H9 (cell line): ENCODE data around the gene C1QTNF2. TPM values are rescaled to one million over a fixed set of nuclear protein-coding genes. Genes with fewer than 3 reads are reported as not detected.

Experiments used
- DNase-seq: peaks from one replicate; pipeline ENCODE4 v3.0.0-alpha.2; 2017
- H2AFZ ChIP-seq: one replicate; pipeline ENCODE4 v1.6.1; 2013; ENCODE audit warnings: mild to moderate bottlenecking, low read length, control low read depth, moderate library complexity
- H2AK5ac ChIP-seq: 2 replicates; pipeline ENCODE4 v1.6.1; 2013; ENCODE audit warnings: low read length, control low read depth, mixed read lengths; ENCODE audit not compliant: insufficient read length
- H2BK120ac ChIP-seq: one replicate; pipeline ENCODE4 v1.6.1; 2013; ENCODE audit warnings: low read depth, mild to moderate bottlenecking, low read length, control low read depth, inconsistent platforms; ENCODE audit not compliant: poor library complexity, severe bottlenecking
- H2BK12ac ChIP-seq: 2 replicates; pipeline ENCODE4 v1.6.1; 2013; ENCODE audit warnings: low read length, control low read depth, mixed read lengths, low read depth; ENCODE audit not compliant: insufficient read length
- H2BK15ac ChIP-seq: 2 replicates; pipeline ENCODE4 v1.6.1; 2013; ENCODE audit warnings: low read depth, low read length, control low read depth
- H2BK20ac ChIP-seq: one replicate; pipeline ENCODE4 v1.6.1; 2013; ENCODE audit warnings: low read depth, mild to moderate bottlenecking, low read length, control low read depth, inconsistent platforms; ENCODE audit not compliant: poor library complexity, severe bottlenecking
- H2BK5ac ChIP-seq: 2 replicates; pipeline ENCODE4 v1.6.1; 2013; ENCODE audit warnings: low read length, control low read depth, mixed read lengths; ENCODE audit not compliant: insufficient read length
- H3K14ac ChIP-seq: 2 replicates; pipeline ENCODE4 v1.6.1; 2013; ENCODE audit warnings: low read length, control low read depth; ENCODE audit not compliant: insufficient read depth
- H3K18ac ChIP-seq: 2 replicates; pipeline ENCODE4 v1.6.1; 2013; ENCODE audit warnings: low read depth, mild to moderate bottlenecking, mixed read lengths, low read length, control low read depth; ENCODE audit not compliant: insufficient read length
- H3K23ac ChIP-seq: 2 replicates; pipeline ENCODE4 v1.6.1; 2013; ENCODE audit warnings: low read length, control low read depth, mixed read lengths, low read depth; ENCODE audit not compliant: insufficient read length
- H3K23me2 ChIP-seq: 2 replicates; pipeline ENCODE4 v1.6.1; 2013; ENCODE audit warnings: low read depth, mild to moderate bottlenecking, mixed read lengths, low read length, control low read depth; ENCODE audit not compliant: insufficient read length, poor library complexity, severe bottlenecking
- H3K27ac ChIP-seq: 2 replicates; pipeline ENCODE4 v1.5.1; 2013; ENCODE audit warnings: low read length, control low read depth, mixed read lengths, low read depth; ENCODE audit not compliant: insufficient read length
- H3K27me3 ChIP-seq: 2 replicates; pipeline ENCODE4 v1.6.1; 2013; ENCODE audit warnings: low read length, control low read depth, inconsistent platforms; ENCODE audit not compliant: insufficient read depth
- H3K4ac ChIP-seq: 2 replicates; pipeline ENCODE4 v1.6.1; 2013; ENCODE audit warnings: low read depth, mild to moderate bottlenecking, control low read depth, inconsistent platforms, low read length, moderate library complexity
- H3K4me1 ChIP-seq: 2 replicates; pipeline ENCODE4 v1.6.1; 2013; ENCODE audit warnings: low read length, control low read depth, inconsistent platforms; ENCODE audit not compliant: insufficient read depth
- H3K4me2 ChIP-seq: 2 replicates; pipeline ENCODE4 v1.6.1; 2013; ENCODE audit warnings: low read length, control low read depth, mixed read lengths; ENCODE audit not compliant: insufficient read length, insufficient read depth
- H3K56ac ChIP-seq: 2 replicates; pipeline ENCODE4 v1.6.1; 2013; ENCODE audit warnings: low read depth, mild to moderate bottlenecking, mixed read lengths, low read length, control low read depth; ENCODE audit not compliant: insufficient read length
- H3K79me1 ChIP-seq: 2 replicates; pipeline ENCODE4 v1.6.1; 2013; ENCODE audit warnings: low read depth, mild to moderate bottlenecking, moderate library complexity, low read length, control low read depth, inconsistent platforms; ENCODE audit not compliant: insufficient read depth, poor library complexity, severe bottlenecking
- H3K79me2 ChIP-seq: 2 replicates; pipeline ENCODE4 v1.6.1; 2013; ENCODE audit warnings: low read length, control low read depth, inconsistent platforms; ENCODE audit not compliant: insufficient read depth
- H3K9ac ChIP-seq: 2 replicates; pipeline ENCODE4 v1.6.1; 2013; ENCODE audit warnings: low read length, control low read depth, mixed read lengths; ENCODE audit not compliant: insufficient read length; ENCODE audit errors: extremely low read depth
- H3K9me3 ChIP-seq: one replicate; pipeline ENCODE4 v1.6.1; 2013; ENCODE audit warnings: low read depth, low read length, inconsistent platforms; ENCODE audit not compliant: control insufficient read depth
- H3T11ph ChIP-seq: one replicate; pipeline ENCODE4 v1.6.1; 2013; ENCODE audit warnings: mild to moderate bottlenecking, low read length, control low read depth, inconsistent platforms
- H4K20me1 ChIP-seq: one replicate; pipeline ENCODE4 v1.6.1; 2013; ENCODE audit not compliant: control insufficient read depth, insufficient read length, insufficient read depth
- H4K5ac ChIP-seq: 2 replicates; pipeline ENCODE4 v1.6.1; 2013; ENCODE audit warnings: low read depth, mild to moderate bottlenecking, mixed read lengths, low read length, control low read depth; ENCODE audit not compliant: insufficient read length
- H4K8ac ChIP-seq: replicated peaks from 2 replicates; pipeline ENCODE4 v1.6.1; 2013; ENCODE audit warnings: low read length, control low read depth, mixed read lengths, low read depth; ENCODE audit not compliant: insufficient read length
- H4K91ac ChIP-seq: 2 replicates; pipeline ENCODE4 v1.6.1; 2013; ENCODE audit warnings: low read depth, mild to moderate bottlenecking, moderate library complexity, mixed read lengths, low read length, control low read depth; ENCODE audit not compliant: insufficient read length
- H3K27ac Mint-ChIP-seq, 3 experiments: 2 replicates in 2 of 3; 3 replicates in 1 of 3; pipeline ENCODE4 v1.8.0; 2020 to 2021; ENCODE audit warnings: mixed read lengths in 3 of 3, mild to moderate bottlenecking in 1 of 3, moderate library complexity in 1 of 3
- H3K27me3 Mint-ChIP-seq: 2 replicates; pipeline ENCODE4 v1.8.0; 2021; ENCODE audit warnings: low read depth, mild to moderate bottlenecking, moderate library complexity, mixed read lengths
- H3K36me3 Mint-ChIP-seq, 3 experiments: 2 replicates in 2 of 3; 3 replicates in 1 of 3; pipeline ENCODE4 v1.8.0; 2020 to 2021; ENCODE audit warnings: low read depth in 3 of 3, mixed read lengths in 3 of 3; ENCODE audit not compliant: insufficient read depth in 1 of 3
- H3K4me1 Mint-ChIP-seq, 2 experiments: 2 replicates each; pipeline ENCODE4 v1.8.0; 2020; ENCODE audit warnings: mixed read lengths in 2 of 2
- H3K4me3 Mint-ChIP-seq, 2 experiments: 2 replicates in 1 of 2; 3 replicates in 1 of 2; pipeline ENCODE4 v1.8.0; 2020 to 2021; ENCODE audit warnings: mild to moderate bottlenecking in 2 of 2, mixed read lengths in 2 of 2, moderate library complexity in 1 of 2
- H3K9me3 Mint-ChIP-seq, 2 experiments: 2 replicates in 1 of 2; 3 replicates in 1 of 2; pipeline ENCODE4 v1.8.0; 2020; ENCODE audit warnings: mild to moderate bottlenecking in 2 of 2, mixed read lengths in 2 of 2, moderate library complexity in 1 of 2
- WGBS: extraction: QIAGEN DNeasy Blood & Tissue Kit; methylation state at CpG from one replicate; pipeline ENCODE4 v1.1.7; 2013; ENCODE audit warnings: missing lambda C conversion rate, low lambda C conversion rate, mixed read lengths; ENCODE audit not compliant: insufficient read length; ENCODE audit errors: extremely low coverage; 5-methylcytosine and 5-hydroxymethylcytosine counted together
- total RNA-seq: library from RNA; stranded (reverse); gene quantifications from 2 replicates; pipeline ENCODE4 v1.2.1, GENCODE V29; 2021
- TF ChIP-seq, protein P1 (sequence below): fragments of 200-600 bp; sonication (generic); conservative IDR thresholded peaks from 3 replicates; pipeline ENCODE4 v1.8.0; 2021; ENCODE audit warnings: antibody characterized with exemption, mild to moderate bottlenecking

C1QTNF2 gene
- total RNA-seq, 1 experiment from 2014 or later, result 0.59 TPM

DNA sequence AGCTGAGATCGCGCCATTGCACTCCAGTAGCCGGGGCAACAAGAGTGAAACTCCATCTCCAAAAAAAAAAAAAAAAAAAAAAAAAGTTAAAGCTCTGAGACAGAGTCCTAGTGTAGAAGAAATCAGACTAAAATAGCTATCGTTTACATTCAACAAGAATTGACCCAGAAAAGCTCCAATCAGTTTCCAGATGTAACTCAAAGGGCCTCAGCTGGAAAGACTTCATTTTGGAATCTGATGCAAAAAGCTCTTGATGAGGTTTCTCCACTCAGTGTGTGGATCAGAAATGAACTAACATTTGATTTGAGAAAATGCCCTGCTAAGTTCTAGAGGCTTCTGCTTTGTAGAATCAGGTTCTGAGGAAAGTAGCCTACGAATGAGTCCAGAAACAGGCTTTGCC is 7.2 kb upstream of the C1QTNF2 start:
- WGBS, result no CpG with 5 or more reads among the region's 5 CpGs
- H3K23me2 ChIP-seq, result no peaks in the 10 kb centered on the region
- H4K20me1 ChIP-seq, result no peaks in the 10 kb centered on the region
- no peak overlapping the region for H3K56ac ChIP-seq
- H3K9me3 ChIP-seq, result no peaks in the 10 kb centered on the region
- no peak overlapping the region for H4K8ac ChIP-seq
- TF ChIP-seq, protein P1, sequence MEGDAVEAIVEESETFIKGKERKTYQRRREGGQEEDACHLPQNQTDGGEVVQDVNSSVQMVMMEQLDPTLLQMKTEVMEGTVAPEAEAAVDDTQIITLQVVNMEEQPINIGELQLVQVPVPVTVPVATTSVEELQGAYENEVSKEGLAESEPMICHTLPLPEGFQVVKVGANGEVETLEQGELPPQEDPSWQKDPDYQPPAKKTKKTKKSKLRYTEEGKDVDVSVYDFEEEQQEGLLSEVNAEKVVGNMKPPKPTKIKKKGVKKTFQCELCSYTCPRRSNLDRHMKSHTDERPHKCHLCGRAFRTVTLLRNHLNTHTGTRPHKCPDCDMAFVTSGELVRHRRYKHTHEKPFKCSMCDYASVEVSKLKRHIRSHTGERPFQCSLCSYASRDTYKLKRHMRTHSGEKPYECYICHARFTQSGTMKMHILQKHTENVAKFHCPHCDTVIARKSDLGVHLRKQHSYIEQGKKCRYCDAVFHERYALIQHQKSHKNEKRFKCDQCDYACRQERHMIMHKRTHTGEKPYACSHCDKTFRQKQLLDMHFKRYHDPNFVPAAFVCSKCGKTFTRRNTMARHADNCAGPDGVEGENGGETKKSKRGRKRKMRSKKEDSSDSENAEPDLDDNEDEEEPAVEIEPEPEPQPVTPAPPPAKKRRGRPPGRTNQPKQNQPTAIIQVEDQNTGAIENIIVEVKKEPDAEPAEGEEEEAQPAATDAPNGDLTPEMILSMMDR, result no peak
- no peak overlapping the region for H2BK5ac ChIP-seq
- H3K23ac ChIP-seq, result no peak overlapping the region
- no peak overlapping the region for H3K9ac ChIP-seq
- H3K4ac ChIP-seq, result no peak overlapping the region
- Mint-ChIP-seq H3K4me3 (no peak overlapping the region), H3K4me1 (peaks cover 11% of the 10 kb centered on the region in 2 experiments), H3K36me3 (no peaks in the 10 kb centered on the region), H3K27ac (no peak overlapping the region), H3K27me3 (peaks cover 18% of the 10 kb centered on the region), H3K9me3 (no peaks in the 10 kb centered on the region)
- H3K27ac ChIP-seq, result no peak overlapping the region
- H3T11ph ChIP-seq, result no peak overlapping the region
- no peak overlapping the region for H3K18ac ChIP-seq
- DNase-seq, result no peak
- H2BK15ac ChIP-seq, result no peak overlapping the region
- no peak overlapping the region for H2BK20ac ChIP-seq
- H2BK12ac ChIP-seq, result no peak overlapping the region
- H3K14ac ChIP-seq, result no peak overlapping the region
- H2AK5ac ChIP-seq, result no peak overlapping the region
- no peak overlapping the region for H2AFZ ChIP-seq
- no peaks in the 10 kb centered on the region for H3K27me3 ChIP-seq
- H4K5ac ChIP-seq, result no peak overlapping the region
- H4K91ac ChIP-seq, result no peak overlapping the region
- H3K79me2 ChIP-seq, result no peaks in the 10 kb centered on the region
- H3K4me2 ChIP-seq, result no peak overlapping the region
- no peaks in the 10 kb centered on the region for H3K79me1 ChIP-seq
- no peaks in the 10 kb centered on the region for H3K4me1 ChIP-seq
- H2BK120ac ChIP-seq, result no peak overlapping the region
